Measurements from ENCODE around the gene RIPK1. TPM values are rescaled to one million over a fixed set of nuclear protein-coding genes. Genes with fewer than 3 reads are reported as not detected.

Gene RIPK1
- total and polyA plus RNA-seq, 9 of the 15 experiments (the other 6 are each of a cell fraction or from before 2014, with no cell fraction given) = 3.8 to 24.9 (median 17.7) TPM

GRCh38 chr6:3162565-3163247 lies 94.4 kb downstream of the RIPK1 start (continued):
- TF ChIP-seq TSHZ1 (CRISPR knock-in tag; IDR thresholded peaks at IDR 0.05) (0 out of 2 replicates have a peak, but pooled peaks have one; percentile 52), CHD4 (IDR thresholded peaks at IDR 0.05; ENCODE audit: insufficient read depth, insufficient replicate concordance, low read depth, low read length, poor library complexity, severe bottlenecking) (no peak), MBD1 (CRISPR knock-in tag; IDR thresholded peaks at IDR 0.05) (no peak), ZNF695 (CRISPR knock-in tag; IDR thresholded peaks at IDR 0.05) (peak; percentile 80; the same call in 1 of the 2 replicates), ZZZ3 (IDR thresholded peaks at IDR 0.05) (no peak), ZBTB49 (CRISPR knock-in tag; IDR thresholded peaks at IDR 0.05; ENCODE audit: borderline replicate concordance) (no peak), NCOA6 (IDR thresholded peaks at IDR 0.05) (peak; percentile 69; the same call in 1 of the 2 replicates), CREB3L1 (IDR thresholded peaks at IDR 0.05; ENCODE audit: borderline replicate concordance, low read depth) (peak; percentile 64; the same call in 1 of the 2 replicates), XRCC3 (IDR thresholded peaks at IDR 0.05) (no peak), HES1 (IDR thresholded peaks at IDR 0.05; ENCODE audit: low read depth) (no peak)
- TF ChIP-seq, protein P1, sequence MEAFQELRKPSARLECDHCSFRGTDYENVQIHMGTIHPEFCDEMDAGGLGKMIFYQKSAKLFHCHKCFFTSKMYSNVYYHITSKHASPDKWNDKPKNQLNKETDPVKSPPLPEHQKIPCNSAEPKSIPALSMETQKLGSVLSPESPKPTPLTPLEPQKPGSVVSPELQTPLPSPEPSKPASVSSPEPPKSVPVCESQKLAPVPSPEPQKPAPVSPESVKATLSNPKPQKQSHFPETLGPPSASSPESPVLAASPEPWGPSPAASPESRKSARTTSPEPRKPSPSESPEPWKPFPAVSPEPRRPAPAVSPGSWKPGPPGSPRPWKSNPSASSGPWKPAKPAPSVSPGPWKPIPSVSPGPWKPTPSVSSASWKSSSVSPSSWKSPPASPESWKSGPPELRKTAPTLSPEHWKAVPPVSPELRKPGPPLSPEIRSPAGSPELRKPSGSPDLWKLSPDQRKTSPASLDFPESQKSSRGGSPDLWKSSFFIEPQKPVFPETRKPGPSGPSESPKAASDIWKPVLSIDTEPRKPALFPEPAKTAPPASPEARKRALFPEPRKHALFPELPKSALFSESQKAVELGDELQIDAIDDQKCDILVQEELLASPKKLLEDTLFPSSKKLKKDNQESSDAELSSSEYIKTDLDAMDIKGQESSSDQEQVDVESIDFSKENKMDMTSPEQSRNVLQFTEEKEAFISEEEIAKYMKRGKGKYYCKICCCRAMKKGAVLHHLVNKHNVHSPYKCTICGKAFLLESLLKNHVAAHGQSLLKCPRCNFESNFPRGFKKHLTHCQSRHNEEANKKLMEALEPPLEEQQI (IDR thresholded peaks at IDR 0.05) = no peak
